Stimulated activated CD8-positive, alpha-beta memory T cell treated with anti-CD3 and anti-CD28 coated beads, Interleukin-4, amount 100 ng/mL, for 24 hours (primary cell): Measurements from ENCODE around the gene RARRES1.
A peak's percentile ranks its signal among the peaks of the same experiment; 100 is the strongest.

ENCODE experiments used
- DNase-seq: peaks from one replicate; pipeline ENCODE4 v3.0.0-alpha.2; 2020; ENCODE audit warnings: low read depth

RARRES1 gene, protein sequence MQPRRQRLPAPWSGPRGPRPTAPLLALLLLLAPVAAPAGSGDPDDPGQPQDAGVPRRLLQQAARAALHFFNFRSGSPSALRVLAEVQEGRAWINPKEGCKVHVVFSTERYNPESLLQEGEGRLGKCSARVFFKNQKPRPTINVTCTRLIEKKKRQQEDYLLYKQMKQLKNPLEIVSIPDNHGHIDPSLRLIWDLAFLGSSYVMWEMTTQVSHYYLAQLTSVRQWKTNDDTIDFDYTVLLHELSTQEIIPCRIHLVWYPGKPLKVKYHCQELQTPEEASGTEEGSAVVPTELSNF

DNA sequence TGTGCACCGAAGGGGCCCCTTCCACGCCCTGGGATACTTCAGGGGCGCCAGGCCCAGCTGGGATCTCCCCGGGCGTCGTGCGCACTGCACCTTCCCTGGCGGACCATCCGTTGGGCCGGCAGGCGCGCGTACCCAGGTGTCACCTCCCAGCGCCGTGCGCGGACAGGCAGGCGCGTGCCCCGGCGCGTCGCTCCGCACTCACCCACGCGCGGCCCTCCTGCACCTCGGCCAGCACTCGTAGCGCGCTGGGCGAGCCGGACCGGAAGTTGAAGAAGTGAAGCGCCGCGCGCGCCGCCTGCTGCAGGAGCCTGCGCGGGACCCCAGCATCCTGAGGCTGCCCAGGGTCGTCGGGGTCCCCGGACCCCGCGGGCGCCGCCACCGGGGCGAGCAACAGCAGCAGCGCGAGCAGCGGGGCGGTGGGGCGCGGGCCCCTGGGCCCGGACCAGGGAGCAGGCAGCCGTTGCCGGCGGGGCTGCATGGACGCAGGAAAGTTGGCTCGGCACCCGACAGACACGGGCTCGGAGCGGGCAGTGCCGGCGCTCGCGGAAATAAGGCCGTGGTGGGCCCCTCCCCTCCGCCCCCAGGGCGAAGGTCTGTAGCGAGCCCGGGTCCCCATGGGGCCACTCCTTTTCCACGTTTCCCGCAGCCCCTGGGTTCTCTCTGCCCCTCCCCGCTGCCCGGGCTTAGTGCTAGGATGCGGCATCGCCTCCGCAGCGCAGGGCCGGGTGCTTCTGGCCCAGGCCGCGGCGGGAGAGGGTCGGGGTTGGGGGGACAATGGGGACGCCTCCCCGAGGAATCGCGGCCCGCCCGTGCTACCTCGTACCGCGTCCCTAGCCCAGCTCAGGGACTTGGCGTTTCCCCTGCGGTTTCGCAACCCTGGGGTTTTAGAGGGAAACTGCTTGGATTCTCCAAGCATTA is at the start of gene RARRES1:
Gene RARRES1 (minus strand): TSS at position 520 of the 918 bp plus-strand sequence. CDS start 42 bp downstream, at position 478.
- peak; percentile 10 for DNase-seq

DNA sequence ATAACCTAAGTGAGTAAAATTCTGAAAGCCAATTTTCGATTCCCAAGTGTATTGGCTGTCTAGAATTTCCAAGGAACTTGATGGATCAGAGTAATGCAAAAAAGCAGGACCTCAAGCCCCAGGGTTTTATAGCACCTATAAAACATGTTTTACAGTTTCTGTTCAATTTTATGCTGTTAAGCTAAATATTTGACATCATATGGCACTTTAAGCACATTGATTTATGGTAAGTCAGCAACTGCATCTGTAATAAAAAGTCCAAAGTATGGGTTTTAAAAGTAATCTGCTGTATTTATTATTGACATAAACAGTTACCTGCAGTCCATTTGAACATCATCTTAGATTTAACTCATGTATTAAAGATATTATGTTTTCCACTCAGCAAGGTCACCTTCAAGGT is 49.6 kb upstream of the RARRES1 start:
- DNase-seq: no peak

DNA sequence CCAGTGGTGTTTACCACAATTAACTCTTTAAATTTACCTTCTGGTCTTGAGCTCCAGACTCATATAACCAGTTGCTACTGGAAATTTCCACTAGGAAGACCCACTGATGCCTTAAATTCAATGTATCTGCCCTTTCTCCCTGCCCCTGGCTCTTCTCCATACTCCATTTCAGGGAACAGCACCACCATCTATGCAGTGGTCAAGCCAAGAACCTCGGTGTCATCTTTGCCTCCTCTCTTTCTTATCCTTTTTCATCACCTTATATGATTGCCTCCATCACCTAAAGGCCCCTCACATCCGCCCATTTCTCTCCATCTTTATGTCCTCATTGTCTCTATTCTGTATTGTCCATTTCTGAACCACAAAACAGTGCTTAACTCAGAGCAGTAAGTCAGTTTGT is 48.9 kb upstream of the RARRES1 start:
- DNase-seq: no peak

DNA sequence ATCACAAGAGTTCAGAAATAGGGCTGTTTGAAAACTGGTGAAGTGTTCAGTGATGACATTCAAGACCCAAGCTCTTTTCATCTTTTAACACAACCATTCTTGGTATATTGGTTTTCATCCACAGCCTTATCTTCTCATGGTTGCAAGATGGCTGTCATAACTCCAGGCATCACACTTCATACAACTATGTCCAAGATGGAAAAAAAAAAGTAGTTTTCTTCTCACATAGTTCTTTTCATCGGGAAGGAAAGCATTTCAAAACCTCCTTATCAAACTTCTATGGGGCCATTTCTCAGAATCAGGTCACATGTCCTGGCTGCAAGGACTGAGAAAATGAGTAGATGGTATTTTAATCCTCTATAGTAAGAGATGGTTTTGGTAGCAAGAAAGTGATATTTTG is 48.5 kb upstream of the RARRES1 start:
- no peak for DNase-seq

DNA sequence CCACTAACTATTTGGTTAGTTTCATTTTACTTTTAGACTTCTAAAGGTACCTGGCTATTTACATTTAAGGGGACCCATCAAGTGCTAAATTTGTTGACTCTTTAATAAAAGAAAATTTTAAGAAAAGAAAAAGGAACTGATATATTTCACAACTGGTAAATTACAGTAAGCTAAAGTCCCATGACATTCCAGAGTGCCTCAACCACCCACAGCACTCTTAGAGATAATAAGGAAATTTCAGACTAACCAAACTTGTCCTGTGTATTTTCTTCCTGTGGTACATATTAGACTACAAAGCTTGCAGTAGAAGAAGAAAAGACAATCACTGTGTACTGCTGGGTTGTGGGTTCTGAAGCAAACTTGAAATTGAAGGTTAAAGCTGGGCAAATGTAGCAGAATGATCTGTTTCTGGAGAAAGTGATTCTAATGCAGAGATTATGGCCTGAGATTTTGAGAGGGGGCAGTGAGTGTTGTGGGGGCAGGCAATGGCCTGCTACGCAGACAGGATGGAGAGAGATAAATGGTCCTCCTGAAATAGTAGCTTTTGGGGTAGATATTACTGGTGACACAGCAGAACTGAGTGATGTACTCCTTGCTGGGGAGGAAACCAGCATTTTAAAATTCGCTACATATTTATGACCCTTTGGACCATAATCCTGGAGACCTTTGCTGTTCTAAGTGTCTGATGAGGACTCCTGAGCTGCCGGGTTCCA is 45.1 kb upstream of the RARRES1 start:
- DNase-seq: no peak

DNA sequence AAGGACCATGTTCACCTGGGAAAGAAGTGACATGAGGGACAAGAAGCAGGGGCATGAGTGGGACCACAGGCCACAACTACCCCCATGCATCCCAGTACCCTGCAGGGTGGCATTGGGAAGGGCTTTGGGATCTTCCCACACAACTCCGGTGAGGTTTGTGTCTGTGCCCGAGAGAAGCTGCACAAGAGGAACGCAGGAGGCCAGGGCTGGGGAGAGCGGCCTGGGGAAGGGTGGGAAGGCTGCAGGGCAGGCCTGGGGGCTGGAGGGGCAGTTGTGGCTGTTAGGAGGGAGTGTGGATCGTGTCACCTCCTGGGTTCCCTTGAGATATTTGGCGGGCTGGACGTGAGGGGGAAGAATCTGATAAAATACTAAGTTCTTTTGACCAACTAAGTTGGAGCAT is 44.3 kb upstream of the RARRES1 start:
- no peak for DNase-seq

DNA sequence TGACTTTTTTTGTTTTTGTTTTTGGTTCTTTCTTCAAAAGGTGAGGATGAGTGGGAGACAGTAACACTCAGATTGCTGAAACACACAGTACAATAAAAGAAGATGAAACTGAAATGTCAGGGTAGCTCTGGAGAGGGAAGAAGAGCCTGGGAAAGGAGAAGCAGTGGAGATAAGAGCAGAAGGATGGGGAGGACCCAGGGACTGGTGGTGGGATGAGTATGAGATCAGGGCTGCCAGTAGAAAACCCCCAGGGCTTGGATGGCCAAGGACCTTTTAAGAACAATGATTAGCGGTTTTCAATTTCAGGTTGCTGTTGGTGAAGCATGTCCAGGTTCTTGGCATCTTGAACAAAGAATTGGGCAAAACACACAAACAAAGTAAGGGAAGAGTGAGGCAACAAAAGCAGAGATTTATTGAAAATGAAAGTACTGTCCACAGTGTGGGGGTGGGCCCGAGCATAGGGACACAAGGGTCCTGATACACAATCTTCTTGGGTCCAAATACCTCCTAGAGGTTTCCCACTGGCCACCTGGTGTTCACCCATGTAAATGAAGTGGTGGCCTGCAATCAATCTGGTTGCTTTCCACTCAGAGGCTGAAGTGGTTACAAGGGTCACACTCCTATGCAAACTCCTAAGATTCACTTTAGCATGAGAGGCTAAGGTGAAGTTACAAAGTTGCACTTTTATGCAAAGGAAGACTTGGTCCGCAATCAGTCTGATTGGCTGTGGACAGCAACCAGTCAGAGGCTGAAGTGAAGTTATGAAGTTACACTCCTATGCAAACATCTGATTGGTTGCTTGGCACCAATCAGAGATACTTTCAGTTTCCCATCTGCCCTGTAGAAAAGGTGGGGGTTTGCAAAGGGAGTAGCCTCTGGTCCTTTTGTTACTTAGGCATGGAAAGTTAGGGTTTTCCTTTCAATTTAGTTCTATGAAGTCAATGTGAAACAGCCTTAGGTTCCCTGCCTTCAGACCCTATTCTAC is 43.5 kb upstream of the RARRES1 start:
- no peak for DNase-seq

DNA sequence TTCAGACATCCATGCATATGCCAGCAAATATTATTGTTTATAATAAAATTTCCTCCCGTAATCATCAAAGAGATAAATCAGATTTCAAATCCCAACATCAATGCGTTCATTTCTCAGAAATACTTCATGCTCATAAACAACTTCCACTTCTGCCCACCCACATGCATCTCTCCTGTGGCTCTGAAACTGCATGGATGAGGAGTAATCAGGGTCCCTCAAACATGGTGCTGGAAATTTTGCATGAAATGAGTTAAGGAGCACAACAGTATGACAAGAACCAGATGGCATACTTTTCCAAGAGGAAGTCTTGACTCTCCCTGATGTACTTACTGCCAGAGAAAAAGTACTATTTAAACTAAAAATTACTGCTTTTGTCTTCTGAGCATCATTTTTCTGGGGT is 42.7 kb upstream of the RARRES1 start:
- no peak for DNase-seq

DNA sequence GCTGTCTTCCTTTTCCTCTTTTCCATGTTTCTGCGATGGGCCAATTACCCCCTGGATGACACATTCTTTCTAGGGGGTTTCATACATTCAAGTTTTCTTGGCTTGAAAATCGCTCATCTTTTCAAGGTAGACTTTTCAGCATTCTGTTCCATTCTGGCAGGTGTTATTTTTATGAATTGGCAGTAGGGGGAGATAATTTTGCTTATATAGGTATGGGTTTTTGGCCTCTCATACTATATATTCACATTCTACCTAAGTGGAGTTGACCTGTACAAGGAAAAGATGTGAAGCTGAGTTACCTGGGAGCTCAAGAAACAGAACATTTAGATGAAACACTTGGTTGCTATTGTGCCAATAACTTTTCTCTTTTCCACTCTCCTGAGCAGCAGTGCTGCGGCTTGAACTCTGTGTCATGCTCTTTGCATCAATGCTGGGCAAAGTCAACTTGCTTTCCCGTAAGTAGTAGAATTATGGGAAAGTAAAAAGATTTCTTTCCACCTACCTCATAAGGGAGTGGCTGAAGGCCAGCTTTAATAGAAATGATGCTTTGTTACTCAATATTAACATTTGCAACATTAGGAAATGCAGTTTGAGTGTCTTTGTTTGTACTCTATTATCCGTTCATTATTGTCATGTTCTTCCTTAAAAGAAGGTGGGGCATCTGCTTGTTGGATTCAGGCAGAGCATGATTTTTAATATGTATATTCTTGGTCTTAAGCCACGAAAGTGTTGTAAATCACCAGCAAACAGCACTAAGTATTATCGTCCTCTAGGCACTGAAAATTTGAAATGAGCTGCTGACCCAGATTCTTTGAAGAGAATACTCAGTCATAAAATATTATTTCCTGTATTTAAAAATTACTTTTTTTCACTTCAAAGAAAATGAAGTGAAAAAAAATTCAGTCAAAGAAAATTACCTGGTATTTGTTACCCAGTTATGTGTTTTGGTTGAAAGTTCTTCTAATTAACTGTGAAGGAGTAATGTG is 41.9 kb upstream of the RARRES1 start:
- DNase-seq: no peak

DNA sequence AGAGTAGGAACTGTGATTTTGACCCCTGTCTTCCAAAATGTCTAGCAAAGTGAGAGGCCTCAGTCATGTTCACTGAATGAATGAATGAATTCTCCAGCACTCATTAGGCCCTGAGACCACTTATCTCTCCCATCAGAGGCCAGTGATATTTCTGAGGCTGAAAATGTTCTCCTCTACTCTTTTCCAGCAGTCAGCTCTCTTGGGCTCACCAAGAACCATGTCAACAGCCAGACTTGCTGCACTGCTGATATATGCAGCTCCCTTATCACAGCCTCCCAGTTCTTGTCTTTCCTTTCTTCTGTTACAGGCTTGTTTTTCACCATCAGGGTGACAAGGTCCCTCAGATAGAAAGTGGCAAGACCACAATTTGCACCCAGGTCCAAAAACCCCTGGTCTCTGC is 40.9 kb upstream of the RARRES1 start:
- no peak for DNase-seq

DNA sequence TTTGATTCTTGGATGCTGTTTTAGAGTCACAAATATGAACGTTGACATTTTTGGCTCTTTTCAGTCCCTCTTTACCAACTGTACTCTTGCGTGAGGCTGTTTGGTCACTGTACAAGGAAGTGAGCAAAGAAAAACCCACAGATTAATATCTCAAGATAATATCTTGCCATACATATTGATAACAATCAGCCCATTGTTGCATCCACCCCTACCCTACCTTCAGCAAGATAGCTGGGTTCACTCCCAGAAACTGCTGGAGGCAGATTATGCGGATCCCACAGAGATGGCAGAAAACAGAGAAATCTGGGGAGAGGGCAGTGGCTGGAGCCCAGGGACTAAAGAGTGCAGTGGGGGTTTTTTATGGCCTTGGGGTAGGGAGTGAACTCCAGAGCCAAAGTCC is 39.7 kb upstream of the RARRES1 start:
- DNase-seq: no peak

DNA sequence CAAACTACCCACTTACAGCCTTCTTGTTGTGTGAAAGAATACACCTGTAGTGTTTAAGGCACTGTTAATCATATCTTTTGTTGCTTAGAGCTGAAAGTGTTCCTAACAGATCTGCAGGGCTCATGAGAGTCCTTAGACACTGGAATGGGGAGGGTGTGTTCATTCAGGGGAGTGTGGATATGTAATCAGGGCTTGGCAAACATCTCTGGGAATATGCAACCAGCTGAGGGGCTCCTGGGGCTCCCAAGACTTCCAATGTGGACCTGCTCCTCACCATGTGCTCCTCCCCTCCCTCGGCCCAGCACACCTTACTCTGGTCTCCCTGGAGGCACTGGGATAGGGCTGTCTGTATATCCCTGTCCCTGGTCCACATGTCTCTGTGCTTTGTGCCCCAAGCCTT is 39.3 kb upstream of the RARRES1 start:
- no peak for DNase-seq

DNA sequence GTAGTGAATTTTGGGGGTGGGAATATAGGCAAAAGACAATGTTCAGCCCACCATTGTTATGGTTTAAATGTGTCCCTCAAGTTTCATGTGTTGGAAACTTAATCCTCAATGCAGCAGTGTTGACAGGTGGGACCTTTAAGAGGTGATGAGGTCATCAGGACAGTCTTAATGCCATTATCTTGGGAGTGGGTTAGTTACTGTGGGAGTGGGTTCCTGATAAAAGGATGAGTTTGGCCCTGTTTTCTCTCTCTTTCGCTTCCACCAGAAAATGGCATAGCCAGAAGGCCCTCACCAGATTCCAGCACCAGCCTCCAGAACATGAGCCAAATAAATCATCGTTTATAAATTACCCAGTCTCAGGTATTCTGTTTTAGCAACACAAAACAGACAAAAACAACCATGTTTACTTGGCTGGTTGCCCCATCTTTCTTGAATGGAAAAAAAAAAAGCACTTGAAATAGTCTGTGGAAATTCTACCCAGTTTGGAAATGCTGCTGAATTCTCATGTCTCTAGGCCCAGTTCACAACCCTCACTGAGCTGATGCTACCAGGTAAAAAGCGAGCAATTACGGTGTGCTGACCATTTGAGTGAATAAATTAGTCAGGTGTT is 38.6 kb upstream of the RARRES1 start:
- DNase-seq: no peak

DNA sequence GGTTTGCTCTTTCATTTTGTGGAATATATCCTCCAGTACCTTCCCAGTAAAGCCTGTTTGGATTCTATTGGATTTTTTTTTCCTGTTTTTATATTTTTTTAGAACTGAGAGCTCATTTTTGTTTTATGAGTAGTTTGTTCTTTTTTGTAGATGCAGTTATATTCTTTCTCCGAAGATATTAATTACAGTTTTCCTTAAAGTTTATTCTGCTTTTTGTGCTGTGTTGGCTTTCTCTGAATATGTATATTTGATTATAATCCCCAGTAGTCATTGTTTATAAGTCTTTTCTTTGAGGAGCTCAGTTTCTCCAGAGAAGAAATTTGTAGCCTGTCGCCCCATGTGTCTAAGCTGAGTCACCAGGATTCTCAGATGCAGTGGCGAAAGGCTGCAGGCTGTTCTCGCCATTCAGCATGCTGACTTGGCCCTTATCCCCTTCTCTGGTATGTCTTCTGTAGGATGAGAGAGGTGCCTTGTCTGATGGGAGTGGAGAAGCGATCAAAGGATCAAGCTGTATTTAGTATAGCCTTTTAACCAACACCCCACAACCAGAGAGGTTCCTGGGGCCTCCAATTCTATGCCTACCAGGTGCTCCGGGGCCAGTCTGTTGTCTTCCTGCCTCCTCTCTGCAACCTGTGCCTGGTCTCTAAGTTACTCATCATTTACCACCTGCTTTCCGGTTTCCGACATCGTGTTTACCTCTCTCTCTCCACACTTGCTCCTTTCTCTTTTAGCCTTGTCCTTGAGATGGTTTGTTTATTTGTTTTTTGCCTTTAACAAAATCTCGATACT is 37.9 kb upstream of the RARRES1 start:
- no peak for DNase-seq

DNA sequence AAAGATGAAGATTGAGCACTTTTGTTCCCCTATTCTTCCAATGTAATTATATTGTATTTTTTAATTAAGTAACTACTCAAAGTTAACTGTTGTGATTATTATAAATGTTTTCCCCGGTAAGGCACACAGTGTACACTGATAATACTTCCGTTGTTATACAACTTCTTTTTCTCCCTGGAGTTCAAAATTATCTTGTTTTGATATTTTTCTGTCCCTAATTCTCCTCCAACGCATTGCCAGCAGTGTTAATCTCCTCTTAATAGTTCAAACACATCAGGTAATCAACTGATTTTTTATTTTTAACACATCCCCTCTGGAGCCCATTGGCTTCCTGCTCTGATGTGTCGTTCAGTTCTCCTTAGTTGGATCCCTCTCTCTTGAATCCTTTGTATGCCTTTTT is 37.3 kb upstream of the RARRES1 start:
- DNase-seq: no peak

DNA sequence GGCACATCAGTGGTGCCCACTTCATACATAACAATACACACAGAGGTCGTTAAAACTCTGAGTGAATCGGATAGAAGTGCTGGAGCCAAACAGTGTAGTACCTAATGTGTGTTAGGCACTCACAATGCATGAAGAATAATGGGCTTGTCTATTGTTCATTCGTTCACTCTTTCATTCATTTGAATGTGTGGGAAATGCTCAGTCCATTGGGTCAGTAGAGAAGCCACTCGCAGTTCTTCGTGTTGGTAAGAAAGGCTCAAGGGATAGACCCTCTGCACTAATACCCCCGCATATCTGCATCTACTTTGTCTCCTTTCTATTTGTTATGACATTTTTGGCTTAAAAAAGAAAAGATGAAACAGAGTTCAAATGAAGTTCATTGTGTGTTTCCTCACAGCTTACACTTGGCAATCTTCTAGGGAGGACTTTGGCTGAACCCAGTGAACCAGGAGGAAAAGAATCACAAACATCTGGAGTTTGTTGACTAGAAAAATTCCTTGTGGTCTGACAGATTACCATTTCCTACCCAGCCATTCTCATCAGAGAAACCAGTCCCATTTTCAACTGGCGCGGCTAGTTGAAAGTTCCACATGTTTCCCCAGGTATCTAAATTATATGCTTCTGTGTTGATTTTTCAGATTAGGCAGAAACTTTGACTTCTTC is 36.8 kb upstream of the RARRES1 start:
- no peak for DNase-seq

DNA sequence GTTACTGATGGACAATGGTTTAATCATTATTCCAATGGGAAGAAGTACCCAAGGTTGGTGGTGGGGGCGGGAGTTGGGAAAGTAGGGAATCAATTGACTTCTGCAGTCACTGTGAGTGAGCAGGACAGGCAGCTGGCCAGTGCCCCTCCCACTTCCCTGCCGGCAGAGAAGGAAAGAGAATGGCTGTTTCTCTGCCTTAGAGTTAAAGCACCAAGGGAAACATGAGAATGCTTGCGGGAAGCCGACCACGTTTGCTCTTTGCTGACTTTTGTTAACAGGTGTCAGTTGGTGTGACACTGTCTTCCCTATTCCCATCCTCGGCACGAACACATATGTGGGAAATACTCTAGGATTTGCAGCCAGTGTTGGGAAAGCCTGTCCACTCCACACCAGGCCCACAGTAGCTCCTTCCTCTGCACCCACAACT is 36.1 kb upstream of the RARRES1 start:
- no peak for DNase-seq

DNA sequence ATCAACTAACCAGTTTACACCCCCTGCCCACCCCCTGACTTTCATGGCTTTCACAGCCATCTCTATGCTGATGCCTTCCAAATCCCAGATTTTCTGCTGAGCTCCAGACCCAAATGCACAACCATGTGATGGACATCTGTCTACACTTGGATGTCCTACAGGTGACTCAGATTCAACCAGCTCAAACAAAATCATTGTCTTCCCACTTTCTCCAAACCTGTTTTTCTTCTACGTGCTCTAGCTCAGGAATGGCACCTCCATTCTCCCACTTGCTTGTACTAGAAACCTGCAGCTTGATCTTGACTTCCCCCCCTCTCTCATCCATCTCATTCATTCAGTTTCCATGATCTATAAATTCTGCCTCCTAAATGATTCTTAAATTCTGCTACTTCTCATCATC is 34.1 kb upstream of the RARRES1 start:
- no peak for DNase-seq
